ENCODE results near the gene HINT3.
"Not testable (repeated sequence)": the region's sequence is repeated elsewhere in the genome, so short reads cannot be mapped to it uniquely, and the experiment has no call there.

Gene HINT3

GRCh38 chr6:125939791-125940190 is 16.8 kb upstream of the HINT3 start:
- DNase-seq (ENCODE audit: low spot score) = peak; percentile 68

GRCh38 chr6:125940247-125941041 is 16.1 kb upstream of the HINT3 start:
- DNase-seq (ENCODE audit: low spot score) = no peak

- no peak for DNase-seq (ENCODE audit: low spot score)
These were observed 13.7 kb upstream of the HINT3 start for GRCh38 chr6:125942672-125943527.

- DNase-seq (ENCODE audit: low spot score) = no peak
These were observed 12.8 kb upstream of the HINT3 start for GRCh38 chr6:125943528-125944433.

GRCh38 chr6:125944434-125944816 is 12.1 kb upstream of the HINT3 start:
- no peak for DNase-seq (ENCODE audit: low spot score)

- no peak for DNase-seq (ENCODE audit: low spot score)
These were observed 11.7 kb upstream of the HINT3 start for GRCh38 chr6:125944896-125945295.

- DNase-seq (ENCODE audit: low spot score) = no peak
These were observed 11.0 kb upstream of the HINT3 start for GRCh38 chr6:125945378-125946141.

- no peak for DNase-seq (ENCODE audit: low spot score)
These were observed 9.0 kb upstream of the HINT3 start for GRCh38 chr6:125947615-125948014.

- DNase-seq (ENCODE audit: low spot score) = no peak
These were observed 8.1 kb upstream of the HINT3 start for GRCh38 chr6:125948455-125948854.

- DNase-seq (ENCODE audit: low spot score) = no peak
These were observed 7.5 kb upstream of the HINT3 start for GRCh38 chr6:125949069-125949468.

GRCh38 chr6:125950293-125950692 is 6.3 kb upstream of the HINT3 start:
- peak; percentile 36 for DNase-seq (ENCODE audit: low spot score)

GRCh38 chr6:125950716-125951115 is 5.9 kb upstream of the HINT3 start:
- not testable (repeated sequence) for DNase-seq (ENCODE audit: low spot score)

GRCh38 chr6:125951323-125951722 is 5.2 kb upstream of the HINT3 start:
- no peak for DNase-seq (ENCODE audit: low spot score)

GRCh38 chr6:125952764-125953501 is 3.6 kb upstream of the HINT3 start:
- DNase-seq (ENCODE audit: low spot score) = peak; percentile 16

- DNase-seq (ENCODE audit: low spot score) = no peak
These were observed 3.1 kb upstream of the HINT3 start for GRCh38 chr6:125953502-125953875.

- no peak for DNase-seq (ENCODE audit: low spot score)
These were observed 1.7 kb upstream of the HINT3 start for GRCh38 chr6:125954735-125955339.

GRCh38 chr6:125955973-125956372 is 597 bp upstream of the HINT3 start:
- no peak for DNase-seq (ENCODE audit: low spot score)

GRCh38 chr6:125957391-125957693 is 772 bp downstream of the HINT3 start:
- DNase-seq (ENCODE audit: low spot score) = no peak

- no peak for DNase-seq (ENCODE audit: low spot score)
These were observed 1.3 kb downstream of the HINT3 start for GRCh38 chr6:125957845-125958244.

GRCh38 chr6:125959041-125959440 is 2.5 kb downstream of the HINT3 start:
- no peak for DNase-seq (ENCODE audit: low spot score)

GRCh38 chr6:125961117-125961516 is 4.5 kb downstream of the HINT3 start:
- DNase-seq (ENCODE audit: low spot score) = no peak

Data from activated CD4-positive, alpha-beta T cell treated with anti-CD3 and anti-CD28 coated beads, Interleukin-2, Interleukin-4, amounts not matched to agents 100 ng/mL and 50 ng/mL, durations not matched to agents 16 hours and 8 hours (primary cell).